ENCODE measurements around the gene PLLP.

The PLLP gene

DNA sequence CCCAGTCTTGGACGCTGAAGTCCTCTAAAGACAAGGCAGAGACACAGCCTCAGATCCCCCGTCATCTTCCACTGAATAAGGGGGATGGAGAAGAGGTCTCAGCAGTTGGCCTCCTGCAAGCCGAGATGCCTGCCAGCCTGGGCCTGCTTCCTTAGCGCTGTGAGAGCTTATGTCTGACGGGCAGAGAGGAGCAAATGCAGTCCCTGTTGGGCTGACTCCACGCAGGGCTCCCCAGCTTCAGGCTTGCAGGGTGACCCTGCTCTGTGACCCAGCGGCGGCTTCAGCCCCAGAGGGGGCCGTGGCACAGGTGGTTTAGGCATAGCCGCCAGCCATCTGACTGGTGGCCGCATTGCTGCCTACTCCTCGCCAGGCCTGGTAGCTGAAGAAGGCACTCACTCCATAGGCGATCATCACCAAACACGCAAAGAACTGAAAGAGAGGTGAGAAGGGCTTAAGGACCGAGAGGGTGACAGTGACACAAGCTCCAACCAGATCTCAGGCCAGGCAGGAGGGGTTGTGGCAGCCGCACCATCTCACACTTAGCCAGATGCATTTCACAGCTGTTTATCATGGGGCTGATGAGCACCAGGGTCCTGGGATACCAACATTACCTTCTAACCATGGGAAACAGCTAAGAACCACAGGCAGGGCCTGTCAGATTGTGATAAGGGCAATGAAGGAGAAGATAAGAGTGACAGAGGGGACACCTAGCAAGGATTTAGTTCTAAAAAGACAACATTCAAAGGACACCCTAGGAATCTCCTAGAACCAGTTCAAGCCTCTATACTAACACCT lies 27.7 kb downstream of the PLLP start:
- H3K27ac ChIP-seq = no peak overlapping the region
- H3K27me3 ChIP-seq (ENCODE audit: control insufficient read depth, insufficient read depth, low read length) = no peaks in the 10 kb centered on the region
- no peak overlapping the region for H3K4me3 ChIP-seq (ENCODE audit: low read depth, low read length)
- no peaks in the 10 kb centered on the region for H3K79me2 ChIP-seq
- no peaks in the 10 kb centered on the region for H3K9me3 ChIP-seq (ENCODE audit: control insufficient read depth, low read length)
- TF ChIP-seq, protein P1, sequence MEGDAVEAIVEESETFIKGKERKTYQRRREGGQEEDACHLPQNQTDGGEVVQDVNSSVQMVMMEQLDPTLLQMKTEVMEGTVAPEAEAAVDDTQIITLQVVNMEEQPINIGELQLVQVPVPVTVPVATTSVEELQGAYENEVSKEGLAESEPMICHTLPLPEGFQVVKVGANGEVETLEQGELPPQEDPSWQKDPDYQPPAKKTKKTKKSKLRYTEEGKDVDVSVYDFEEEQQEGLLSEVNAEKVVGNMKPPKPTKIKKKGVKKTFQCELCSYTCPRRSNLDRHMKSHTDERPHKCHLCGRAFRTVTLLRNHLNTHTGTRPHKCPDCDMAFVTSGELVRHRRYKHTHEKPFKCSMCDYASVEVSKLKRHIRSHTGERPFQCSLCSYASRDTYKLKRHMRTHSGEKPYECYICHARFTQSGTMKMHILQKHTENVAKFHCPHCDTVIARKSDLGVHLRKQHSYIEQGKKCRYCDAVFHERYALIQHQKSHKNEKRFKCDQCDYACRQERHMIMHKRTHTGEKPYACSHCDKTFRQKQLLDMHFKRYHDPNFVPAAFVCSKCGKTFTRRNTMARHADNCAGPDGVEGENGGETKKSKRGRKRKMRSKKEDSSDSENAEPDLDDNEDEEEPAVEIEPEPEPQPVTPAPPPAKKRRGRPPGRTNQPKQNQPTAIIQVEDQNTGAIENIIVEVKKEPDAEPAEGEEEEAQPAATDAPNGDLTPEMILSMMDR (IDR thresholded peaks at IDR 0.05) = no peak
- no peak overlapping the region for H2AFZ ChIP-seq
- no peaks in the 10 kb centered on the region for H3K36me3 ChIP-seq (ENCODE audit: control insufficient read depth, insufficient read depth, low read length)
- H3K4me1 ChIP-seq = no peaks in the 10 kb centered on the region
- no peak overlapping the region for H3K9ac ChIP-seq
- no peak overlapping the region for H3K4me2 ChIP-seq (ENCODE audit: low read length)

DNA sequence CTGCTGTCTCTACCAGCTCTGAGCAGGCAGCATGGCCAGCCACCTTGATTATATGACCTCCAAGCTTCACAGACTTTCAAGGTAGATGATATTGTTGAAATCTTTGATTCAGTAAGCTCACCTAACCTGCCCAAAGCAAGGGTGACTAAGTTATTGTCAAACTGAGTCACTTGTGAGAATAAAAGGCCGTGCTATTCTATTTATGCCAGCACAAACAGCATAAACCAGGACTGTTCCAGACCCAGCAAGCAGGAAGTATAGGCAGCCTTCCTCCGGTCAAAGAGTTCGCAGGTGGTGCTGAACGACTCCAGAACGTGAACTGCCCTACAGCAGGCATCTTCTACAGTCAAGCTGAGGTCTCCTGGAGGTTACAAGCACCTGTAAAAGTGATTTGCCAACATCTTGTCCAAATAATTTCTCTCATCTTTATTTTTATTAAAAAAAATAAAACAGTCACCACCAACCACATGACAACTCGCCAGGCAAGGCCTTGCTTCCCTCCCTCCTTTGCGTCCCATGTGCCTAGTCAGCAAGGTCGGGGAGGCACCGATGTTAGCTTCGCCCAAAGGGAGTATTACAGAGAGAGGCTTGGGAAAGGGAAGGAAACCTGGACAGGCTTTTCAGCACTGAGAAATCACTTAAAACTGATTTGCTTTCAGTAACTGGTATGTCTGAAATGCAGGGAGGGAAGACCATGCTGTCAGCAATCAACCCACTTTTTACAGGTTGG lies 28.6 kb downstream of the PLLP start:
- no peak overlapping the region for H3K4me2 ChIP-seq (ENCODE audit: low read length)
- no peaks in the 10 kb centered on the region for H3K36me3 ChIP-seq (ENCODE audit: control insufficient read depth, insufficient read depth, low read length)
- no peaks in the 10 kb centered on the region for H3K27me3 ChIP-seq (ENCODE audit: control insufficient read depth, insufficient read depth, low read length)
- H3K79me2 ChIP-seq = no peaks in the 10 kb centered on the region
- no peaks in the 10 kb centered on the region for H3K9me3 ChIP-seq (ENCODE audit: control insufficient read depth, low read length)
- no peak overlapping the region for H3K27ac ChIP-seq
- H3K4me1 ChIP-seq = no peaks in the 10 kb centered on the region
- H3K9ac ChIP-seq = no peak overlapping the region
- TF ChIP-seq, protein P1 (IDR thresholded peaks at IDR 0.05) = no peak
- H3K4me3 ChIP-seq (ENCODE audit: low read depth, low read length) = no peak overlapping the region
- no peak overlapping the region for H2AFZ ChIP-seq

DNA sequence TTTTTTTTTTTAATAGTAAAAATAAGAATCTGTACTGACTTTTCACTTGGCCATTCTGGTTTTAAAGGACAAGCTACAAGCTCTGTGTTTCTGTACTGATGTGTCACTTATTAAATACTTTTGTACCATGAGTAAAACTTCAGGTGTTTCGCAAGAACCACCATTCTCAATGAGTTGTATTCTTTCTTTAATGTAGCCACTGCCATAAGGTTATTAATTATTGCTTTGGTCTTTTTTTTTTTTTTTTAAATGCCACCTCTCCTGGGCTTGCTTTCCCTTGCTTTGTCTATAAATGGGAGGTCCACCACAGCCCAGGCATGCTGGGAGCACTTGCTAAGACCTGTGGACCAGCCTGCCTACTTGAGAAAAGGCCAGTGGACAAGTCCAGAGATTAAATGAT lies 31.0 kb downstream of the PLLP start:
- no peak overlapping the region for H3K27ac ChIP-seq
- H3K79me2 ChIP-seq = no peaks in the 10 kb centered on the region
- H3K9me3 ChIP-seq (ENCODE audit: control insufficient read depth, low read length) = no peaks in the 10 kb centered on the region
- H3K4me2 ChIP-seq (ENCODE audit: low read length) = no peak overlapping the region
- no peaks in the 10 kb centered on the region for H3K27me3 ChIP-seq (ENCODE audit: control insufficient read depth, insufficient read depth, low read length)
- H2AFZ ChIP-seq = no peak overlapping the region
- H3K9ac ChIP-seq = no peak overlapping the region
- H3K4me3 ChIP-seq (ENCODE audit: low read depth, low read length) = no peak overlapping the region
- TF ChIP-seq, protein P1 (IDR thresholded peaks at IDR 0.05) = no peak
- no peaks in the 10 kb centered on the region for H3K4me1 ChIP-seq
- no peaks in the 10 kb centered on the region for H3K36me3 ChIP-seq (ENCODE audit: control insufficient read depth, insufficient read depth, low read length)

DNA sequence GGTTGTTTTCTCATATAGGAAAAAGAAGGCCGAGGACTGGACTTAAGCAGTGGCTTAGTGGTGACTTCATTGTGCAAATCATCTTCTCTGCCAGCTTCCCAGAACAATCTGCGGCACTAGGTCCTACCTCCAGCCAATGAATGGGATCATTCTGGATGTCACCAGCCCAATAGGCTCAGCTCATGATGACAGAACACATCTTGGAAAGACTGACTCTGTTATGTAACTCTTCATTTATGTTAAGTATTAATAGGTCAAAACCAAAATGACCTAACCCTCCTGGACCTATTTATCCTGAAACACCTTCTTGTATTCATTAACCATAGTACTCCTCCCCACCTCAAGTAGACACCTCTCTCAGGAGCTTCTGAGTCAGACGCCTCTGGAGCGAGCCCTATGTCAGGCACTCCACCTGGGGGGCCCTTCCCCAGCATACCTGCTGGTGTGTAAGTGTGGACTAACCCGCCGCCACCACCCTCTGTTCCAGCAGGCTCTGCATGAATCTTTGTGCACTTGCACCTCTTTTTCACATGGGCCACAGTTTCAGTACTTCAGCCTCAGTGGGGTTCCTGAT lies 32.2 kb downstream of the PLLP start:
- TF ChIP-seq, protein P1 (IDR thresholded peaks at IDR 0.05) = no peak
- H3K9me3 ChIP-seq (ENCODE audit: control insufficient read depth, low read length) = no peaks in the 10 kb centered on the region
- H3K4me3 ChIP-seq (ENCODE audit: low read depth, low read length) = no peak overlapping the region
- H3K36me3 ChIP-seq (ENCODE audit: control insufficient read depth, insufficient read depth, low read length) = no peaks in the 10 kb centered on the region
- H3K9ac ChIP-seq = no peak overlapping the region
- H3K4me2 ChIP-seq (ENCODE audit: low read length) = no peak overlapping the region
- no peaks in the 10 kb centered on the region for H3K4me1 ChIP-seq
- H3K79me2 ChIP-seq = no peaks in the 10 kb centered on the region
- H2AFZ ChIP-seq = no peak overlapping the region
- H3K27me3 ChIP-seq (ENCODE audit: control insufficient read depth, insufficient read depth, low read length) = no peaks in the 10 kb centered on the region
- H3K27ac ChIP-seq = no peak overlapping the region
